ENCODE measurements around the gene ZNF684. TPM values are rescaled to one million over a fixed set of nuclear protein-coding genes. Genes with fewer than 3 reads are reported as not detected.
A peak's percentile ranks its signal among the peaks of the same experiment; 100 is the strongest.

The ZNF684 gene
- total and polyA plus RNA-seq, 2 donors from 2014 or later: 9.5 to 10.2 TPM

DNA sequence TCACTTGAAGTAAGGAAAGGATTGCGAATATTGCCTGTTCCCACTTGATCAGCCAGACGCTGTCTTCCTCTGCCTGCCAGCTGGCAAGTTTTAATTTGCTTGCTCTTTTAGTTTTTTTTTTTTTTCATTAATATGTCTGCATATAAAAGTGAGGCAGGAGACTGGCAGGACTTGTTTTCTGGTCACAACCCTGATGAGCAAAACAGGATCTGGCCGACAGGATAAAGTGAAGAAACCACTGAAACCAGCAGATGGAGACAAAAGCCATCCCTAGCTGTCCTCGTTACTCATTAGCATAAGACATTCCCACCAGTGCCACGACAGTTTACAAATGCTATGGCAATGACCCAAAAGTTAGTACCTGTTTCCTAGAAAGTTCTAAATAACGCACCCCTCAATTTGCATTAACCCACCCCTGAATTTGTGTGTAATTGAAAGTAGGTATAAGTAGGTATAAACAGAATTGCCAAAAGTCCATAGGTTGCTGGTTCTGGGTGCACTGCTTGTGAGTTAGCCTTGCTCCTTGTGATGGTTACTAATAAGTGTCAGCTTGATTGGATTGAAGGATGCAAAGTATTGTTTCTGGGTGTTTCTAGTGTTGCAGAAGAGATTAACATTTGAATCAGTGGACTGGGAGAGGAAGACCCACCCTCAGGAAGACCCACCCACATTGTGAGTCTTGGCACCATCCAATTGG, 60.8 kb downstream of the ZNF684 start:
- peak in 2 of 5 donors; percentile 24 to 44 for DNase-seq
- H3K27me3 ChIP-seq (ENCODE audit: control insufficient read depth, insufficient read depth, low read length): no peaks in the 10 kb centered on the region
- no peak overlapping the region for H3K4me3 ChIP-seq (ENCODE audit: low read length in 3 of 3)
- H3K27ac ChIP-seq (ENCODE audit: low read depth in 2 of 2, low read length in 2 of 2): no peak overlapping the region
- no peaks in the 10 kb centered on the region for H3K9me3 ChIP-seq (ENCODE audit: control insufficient read depth in 2 of 3, insufficient read depth in 1 of 3, low read length in 3 of 3)
- intact Hi-C loops (cut with DNase I): no loop called here
- TF ChIP-seq, protein P1, sequence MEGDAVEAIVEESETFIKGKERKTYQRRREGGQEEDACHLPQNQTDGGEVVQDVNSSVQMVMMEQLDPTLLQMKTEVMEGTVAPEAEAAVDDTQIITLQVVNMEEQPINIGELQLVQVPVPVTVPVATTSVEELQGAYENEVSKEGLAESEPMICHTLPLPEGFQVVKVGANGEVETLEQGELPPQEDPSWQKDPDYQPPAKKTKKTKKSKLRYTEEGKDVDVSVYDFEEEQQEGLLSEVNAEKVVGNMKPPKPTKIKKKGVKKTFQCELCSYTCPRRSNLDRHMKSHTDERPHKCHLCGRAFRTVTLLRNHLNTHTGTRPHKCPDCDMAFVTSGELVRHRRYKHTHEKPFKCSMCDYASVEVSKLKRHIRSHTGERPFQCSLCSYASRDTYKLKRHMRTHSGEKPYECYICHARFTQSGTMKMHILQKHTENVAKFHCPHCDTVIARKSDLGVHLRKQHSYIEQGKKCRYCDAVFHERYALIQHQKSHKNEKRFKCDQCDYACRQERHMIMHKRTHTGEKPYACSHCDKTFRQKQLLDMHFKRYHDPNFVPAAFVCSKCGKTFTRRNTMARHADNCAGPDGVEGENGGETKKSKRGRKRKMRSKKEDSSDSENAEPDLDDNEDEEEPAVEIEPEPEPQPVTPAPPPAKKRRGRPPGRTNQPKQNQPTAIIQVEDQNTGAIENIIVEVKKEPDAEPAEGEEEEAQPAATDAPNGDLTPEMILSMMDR (IDR thresholded peaks at IDR 0.05; ENCODE audit: borderline replicate concordance, extremely low read depth, insufficient read depth): peak; percentile 35
- no peak for FAIRE-seq
- H3K4me1 ChIP-seq (ENCODE audit: control insufficient read depth in 2 of 3, insufficient read depth in 2 of 3, low read depth in 1 of 3, low read length in 3 of 3): no peaks in the 10 kb centered on the region
- H3K36me3 ChIP-seq (ENCODE audit: control insufficient read depth in 2 of 3, insufficient read depth in 3 of 3, low read length in 3 of 3): no peaks in the 10 kb centered on the region
- no peak overlapping the region for H3K9ac ChIP-seq (ENCODE audit: low read length in 3 of 3)

DNA sequence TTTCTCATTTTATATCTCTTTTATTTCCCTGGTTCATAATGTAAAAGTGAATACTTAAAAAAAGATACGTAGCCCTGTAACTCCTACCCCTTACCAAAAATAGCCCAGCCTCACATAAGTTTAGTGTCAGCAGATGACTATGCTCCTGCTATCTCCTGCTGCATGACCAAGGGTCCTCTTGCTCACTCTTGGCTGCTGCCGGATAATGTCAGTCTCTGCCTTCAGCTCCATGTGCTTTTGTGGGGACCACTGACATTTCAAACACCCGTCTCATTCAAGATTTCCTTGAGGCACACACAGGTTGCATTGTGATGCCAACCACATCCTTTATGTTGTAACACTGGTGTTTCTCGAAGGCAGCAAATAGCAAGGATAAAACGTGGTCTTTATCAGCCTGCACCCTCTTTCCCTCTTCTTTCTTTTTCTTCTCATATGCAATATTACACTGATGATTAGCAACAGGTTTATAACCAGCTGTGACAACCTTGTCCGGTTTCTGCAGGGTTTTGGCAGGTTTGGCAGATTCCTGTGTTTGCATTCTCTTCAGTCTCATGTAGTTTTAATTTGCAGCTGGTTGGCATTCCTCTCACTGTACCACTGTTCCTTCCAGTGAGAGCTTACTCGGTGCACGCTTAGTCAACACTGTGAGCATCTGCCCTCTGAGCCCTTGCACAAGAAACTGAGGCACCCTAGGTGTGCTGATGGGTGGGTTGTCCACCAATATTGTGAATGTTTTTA, 62.2 kb downstream of the ZNF684 start:
- TF ChIP-seq, protein P1 (IDR thresholded peaks at IDR 0.05; ENCODE audit: borderline replicate concordance, extremely low read depth, insufficient read depth): no peak
- Histone ChIP-seq H3K4me3 (ENCODE audit: low read length in 3 of 3) (no peak overlapping the region), H3K9ac (ENCODE audit: low read length in 3 of 3) (no peak overlapping the region), H3K4me1 (ENCODE audit: control insufficient read depth in 2 of 3, insufficient read depth in 2 of 3, low read depth in 1 of 3, low read length in 3 of 3) (no peaks in the 10 kb centered on the region), H3K27me3 (ENCODE audit: control insufficient read depth, insufficient read depth, low read length) (no peaks in the 10 kb centered on the region), H3K27ac (ENCODE audit: low read depth in 2 of 2, low read length in 2 of 2) (no peak overlapping the region), H3K9me3 (ENCODE audit: control insufficient read depth in 2 of 3, insufficient read depth in 1 of 3, low read length in 3 of 3) (no peaks in the 10 kb centered on the region), H3K36me3 (ENCODE audit: control insufficient read depth in 2 of 3, insufficient read depth in 3 of 3, low read length in 3 of 3) (no peaks in the 10 kb centered on the region)
- DNase-seq: no peak
- intact Hi-C loops (cut with DNase I): no loop called here
- no peak for FAIRE-seq

DNA sequence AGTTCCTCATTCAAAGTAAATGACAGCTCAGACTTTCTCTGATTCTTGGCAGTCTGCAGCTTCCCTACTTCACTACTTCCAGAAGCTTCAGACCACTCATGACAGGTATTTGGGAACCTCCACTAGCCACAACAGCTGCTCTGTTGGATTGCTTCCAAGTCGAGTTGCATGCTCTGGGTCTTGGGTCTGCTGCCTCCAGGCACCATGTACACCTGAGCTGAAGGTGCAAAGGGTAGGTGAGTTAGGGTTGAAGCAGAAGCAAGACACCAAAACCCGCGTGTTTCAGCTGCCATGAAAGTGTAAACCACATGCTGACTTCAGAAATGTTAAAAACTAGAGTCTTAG, 62.7 kb downstream of the ZNF684 start:
- no peaks in the 10 kb centered on the region for H3K27me3 ChIP-seq (ENCODE audit: control insufficient read depth, insufficient read depth, low read length)
- intact Hi-C loops (cut with DNase I): no loop called here
- TF ChIP-seq, protein P1 (IDR thresholded peaks at IDR 0.05; ENCODE audit: borderline replicate concordance, extremely low read depth, insufficient read depth): no peak
- H3K27ac ChIP-seq (ENCODE audit: low read depth in 2 of 2, low read length in 2 of 2): no peak overlapping the region
- no peak overlapping the region for H3K9ac ChIP-seq (ENCODE audit: low read length in 3 of 3)
- H3K4me1 ChIP-seq (ENCODE audit: control insufficient read depth in 2 of 3, insufficient read depth in 2 of 3, low read depth in 1 of 3, low read length in 3 of 3): no peaks in the 10 kb centered on the region
- no peak overlapping the region for H3K4me3 ChIP-seq (ENCODE audit: low read length in 3 of 3)
- no peaks in the 10 kb centered on the region for H3K9me3 ChIP-seq (ENCODE audit: control insufficient read depth in 2 of 3, insufficient read depth in 1 of 3, low read length in 3 of 3)
- FAIRE-seq: no peak
- H3K36me3 ChIP-seq (ENCODE audit: control insufficient read depth in 2 of 3, insufficient read depth in 3 of 3, low read length in 3 of 3): no peaks in the 10 kb centered on the region
- no peak for DNase-seq
